Measurements from ENCODE around the gene PACRG. TPM values are rescaled to one million over a fixed set of nuclear protein-coding genes. Genes with fewer than 3 reads are reported as not detected.

Gene PACRG
- total RNA-seq, 1 experiment from 2014 or later, result 0.59 TPM

- CTCF ChIA-PET, result no interaction called here
- no peaks in the 10 kb centered on the region for H3K4me1 ChIP-seq (ENCODE audit: control insufficient read depth, insufficient read depth, low read length)
- no TSS peak for BruUV-seq (replicated peaks)
- no peaks in the 10 kb centered on the region; the same call in 1 of the 2 replicates for H3K27me3 ChIP-seq (ENCODE audit: control insufficient read depth, insufficient read depth, low read length)
- TF ChIP-seq TCF7L2 (IDR thresholded peaks at IDR 0.05; ENCODE audit: low read depth, low read length) (no peak), SIN3A (IDR thresholded peaks at IDR 0.05; ENCODE audit: borderline replicate concordance, insufficient read depth, low read depth, low read length) (no peak), POLR2AphosphoS5 (IDR thresholded peaks at IDR 0.05; ENCODE audit: low read depth, low read length) (no peak), REST (IDR thresholded peaks at IDR 0.05; ENCODE audit: insufficient read depth in 1 of 2, low read depth in 2 of 2, low read length in 1 of 2) (no peak), CTCF (IDR thresholded peaks at IDR 0.05) (no peak)
- in situ Hi-C loops (cut with HindIII; ENCODE audit: low pct_unique_long_range_greater_than_20kb, low sequenced_read_pairs), result no loop called here
- POLR2A ChIA-PET, result no interaction called here
- no peak overlapping the region for H3K4me3 ChIP-seq (ENCODE audit: low read depth in 2 of 2, low read length in 2 of 2)
- ATAC-seq (no peak), DNase-seq (ENCODE audit: low read depth, low spot score) (no peak)
- H3K36me3 ChIP-seq (ENCODE audit: control insufficient read depth, insufficient read depth, low read length), result no peaks in the 10 kb centered on the region
- H3K27ac ChIP-seq (ENCODE audit: low read length), result no peak overlapping the region
- no peaks in the 10 kb centered on the region for H3K9me3 ChIP-seq (ENCODE audit: control insufficient read depth, insufficient read depth, low read depth, low read length)
- intact Hi-C loops (cut with micrococcal nuclease; ENCODE audit: unreplicated experiment), result no loop called here
Measured at GRCh38 chr6:162875070-162875469, 147.3 kb downstream of the PACRG start.

DNA sequence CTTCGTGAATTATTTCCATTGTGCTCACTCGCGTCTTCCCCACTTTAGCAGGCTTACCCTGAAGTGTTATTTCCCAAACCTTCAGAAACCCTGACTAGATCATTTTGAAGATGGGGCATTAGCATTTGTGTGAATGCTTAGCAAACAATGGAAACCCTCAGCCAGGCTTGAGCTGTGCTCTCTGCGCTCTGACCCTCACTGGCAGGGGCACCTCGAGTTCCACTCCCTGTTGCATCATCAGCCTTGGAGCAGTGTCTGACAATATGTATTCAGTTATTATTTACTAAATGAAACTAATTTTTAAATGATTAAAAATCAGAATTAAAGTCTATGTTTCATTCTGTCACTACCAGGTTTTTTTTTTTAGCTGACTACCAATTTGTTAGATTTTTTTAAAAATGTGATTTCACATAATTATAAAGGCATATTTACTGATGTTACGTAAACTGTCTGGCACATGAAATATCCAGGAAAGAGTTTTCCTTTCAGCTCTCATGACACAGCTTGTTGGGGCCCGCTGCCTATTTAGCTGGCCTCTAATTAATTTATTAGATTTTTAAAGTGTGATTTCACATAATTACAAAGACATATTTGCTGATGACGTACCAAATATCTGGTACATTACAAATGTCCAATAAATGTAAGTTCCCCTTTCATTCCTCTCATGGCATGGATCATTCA lies 155.2 kb downstream of the PACRG start:
- H3K4me1 ChIP-seq (ENCODE audit: control insufficient read depth, insufficient read depth, low read length), result no peaks in the 10 kb centered on the region
- CTCF ChIA-PET, result no interaction called here
- H3K27me3 ChIP-seq (ENCODE audit: control insufficient read depth, insufficient read depth, low read length), result no peaks in the 10 kb centered on the region
- H3K9me3 ChIP-seq (ENCODE audit: control insufficient read depth, insufficient read depth, low read depth, low read length), result no peaks in the 10 kb centered on the region
- BruUV-seq (replicated peaks), result no TSS peak
- ATAC-seq (no peak), DNase-seq (ENCODE audit: low read depth, low spot score) (no peak)
- POLR2A ChIA-PET, result no interaction called here
- H3K27ac ChIP-seq (ENCODE audit: low read length), result no peak overlapping the region
- TF ChIP-seq CTCF (IDR thresholded peaks at IDR 0.05) (no peak), REST (IDR thresholded peaks at IDR 0.05; ENCODE audit: insufficient read depth in 1 of 2, low read depth in 2 of 2, low read length in 1 of 2) (no peak), SIN3A (IDR thresholded peaks at IDR 0.05; ENCODE audit: borderline replicate concordance, insufficient read depth, low read depth, low read length) (no peak), TCF7L2 (IDR thresholded peaks at IDR 0.05; ENCODE audit: low read depth, low read length) (no peak), POLR2AphosphoS5 (IDR thresholded peaks at IDR 0.05; ENCODE audit: low read depth, low read length) (no peak)
- H3K4me3 ChIP-seq (ENCODE audit: low read depth in 2 of 2, low read length in 2 of 2), result no peak overlapping the region
- in situ Hi-C loops (cut with HindIII; ENCODE audit: low pct_unique_long_range_greater_than_20kb, low sequenced_read_pairs), result no loop called here
- H3K36me3 ChIP-seq (ENCODE audit: control insufficient read depth, insufficient read depth, low read length), result no peaks in the 10 kb centered on the region
- intact Hi-C loops (cut with micrococcal nuclease; ENCODE audit: unreplicated experiment), result no loop called here
